Ishikawa (cell line): ENCODE results near the gene TNIK.

Experiments
- CEBPB ChIP-seq: IDR thresholded peaks from 2 replicates; pipeline ENCODE4 v1.6.1; 2012
- CREB1 ChIP-seq: IDR thresholded peaks from 2 replicates; pipeline ENCODE4 v1.6.1; 2012; ENCODE audit warnings: low read depth
- EGR1 ChIP-seq: IDR thresholded peaks from 2 replicates; pipeline ENCODE4 v1.6.1; 2012
- EP300 ChIP-seq: IDR thresholded peaks from 2 replicates; pipeline ENCODE4 v1.6.1; 2012; ENCODE audit warnings: borderline replicate concordance
- FOXM1 ChIP-seq: IDR thresholded peaks from 2 replicates; pipeline ENCODE4 v1.6.1; 2012; ENCODE audit warnings: low read depth, borderline replicate concordance
- NFIC ChIP-seq: IDR thresholded peaks from 2 replicates; pipeline ENCODE4 v1.6.1; 2012
- RAD21 ChIP-seq: IDR thresholded peaks from 2 replicates; pipeline ENCODE4 v1.6.1; 2012; ENCODE audit warnings: low read depth
- TAF1 ChIP-seq: IDR thresholded peaks from 2 replicates; pipeline ENCODE4 v1.6.1; 2012; ENCODE audit warnings: low read depth, mild to moderate bottlenecking
- TCF12 ChIP-seq: IDR thresholded peaks from 2 replicates; pipeline ENCODE4 v1.6.1; 2012; ENCODE audit warnings: low read depth
- TEAD4 ChIP-seq: IDR thresholded peaks from 2 replicates; pipeline ENCODE4 v1.6.1; 2012
- YY1 ChIP-seq: IDR thresholded peaks from 2 replicates; pipeline ENCODE4 v1.6.1; 2012; ENCODE audit warnings: low read depth
- ZBTB7A ChIP-seq: IDR thresholded peaks from 2 replicates; pipeline ENCODE4 v1.6.1; 2012; ENCODE audit warnings: low read depth
- TF ChIP-seq, protein P1 (sequence below): IDR thresholded peaks from 2 replicates; pipeline ENCODE4 v1.6.1; 2012
- TF ChIP-seq, protein P2 (sequence below): IDR thresholded peaks from 2 replicates; pipeline ENCODE4 v1.6.1; 2012
- TF ChIP-seq, protein P3 (sequence below): IDR thresholded peaks from 2 replicates; pipeline ENCODE4 v1.6.1; 2012; ENCODE audit warnings: low read depth, mild to moderate bottlenecking

The TNIK gene

DNA sequence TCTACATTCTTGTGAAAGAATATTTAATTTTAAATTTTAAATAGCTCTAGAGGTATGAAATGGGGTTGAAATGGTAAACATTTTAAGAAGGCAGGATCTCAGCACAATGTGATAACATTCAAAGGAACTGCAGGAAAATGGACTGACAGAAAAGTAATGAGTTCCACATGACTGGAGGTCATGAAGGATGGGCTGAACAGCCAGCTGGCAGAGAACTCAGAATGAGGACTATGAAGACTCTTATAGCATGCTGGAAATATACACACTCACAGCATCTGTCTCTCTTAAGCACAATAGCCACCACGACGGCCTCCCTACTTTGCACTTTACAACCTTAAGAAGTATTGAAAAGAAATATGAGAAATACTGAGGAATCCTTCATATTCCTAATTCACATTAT, 94.7 kb downstream of the TNIK start:
- TF ChIP-seq EP300 (no peak), RAD21 (no peak)

DNA sequence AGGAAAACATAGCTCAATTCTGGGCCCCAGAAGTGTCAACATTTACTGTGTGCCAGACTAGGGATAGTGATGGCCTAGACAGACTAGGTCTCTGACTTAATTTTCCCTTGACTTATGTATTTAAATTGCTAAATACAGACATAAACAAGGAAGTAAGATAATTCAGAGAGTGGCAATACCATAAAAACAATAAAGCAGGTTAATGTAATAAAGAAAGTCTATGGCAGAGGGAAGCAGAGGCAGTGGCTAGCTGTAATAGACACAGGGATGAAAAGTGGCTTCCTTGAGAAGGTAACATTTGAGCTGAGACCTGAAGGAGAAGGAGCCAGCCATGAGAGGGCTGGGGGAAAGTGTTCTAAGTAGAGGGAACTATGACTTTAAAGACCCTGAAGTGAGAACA, 95.7 kb downstream of the TNIK start:
- TF ChIP-seq YY1 (no peak), EP300 (no peak), TCF12 (no peak), CREB1 (no peak), EGR1 (no peak), TEAD4 (no peak), TAF1 (no peak), CEBPB (no peak), ZBTB7A (no peak), FOXM1 (no peak), NFIC (no peak)
- TF ChIP-seq, protein P1, sequence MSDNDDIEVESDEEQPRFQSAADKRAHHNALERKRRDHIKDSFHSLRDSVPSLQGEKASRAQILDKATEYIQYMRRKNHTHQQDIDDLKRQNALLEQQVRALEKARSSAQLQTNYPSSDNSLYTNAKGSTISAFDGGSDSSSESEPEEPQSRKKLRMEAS: no peak
- TF ChIP-seq, protein P2, sequence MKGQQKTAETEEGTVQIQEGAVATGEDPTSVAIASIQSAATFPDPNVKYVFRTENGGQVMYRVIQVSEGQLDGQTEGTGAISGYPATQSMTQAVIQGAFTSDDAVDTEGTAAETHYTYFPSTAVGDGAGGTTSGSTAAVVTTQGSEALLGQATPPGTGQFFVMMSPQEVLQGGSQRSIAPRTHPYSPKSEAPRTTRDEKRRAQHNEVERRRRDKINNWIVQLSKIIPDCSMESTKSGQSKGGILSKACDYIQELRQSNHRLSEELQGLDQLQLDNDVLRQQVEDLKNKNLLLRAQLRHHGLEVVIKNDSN: no peak
- TF ChIP-seq, protein P3, sequence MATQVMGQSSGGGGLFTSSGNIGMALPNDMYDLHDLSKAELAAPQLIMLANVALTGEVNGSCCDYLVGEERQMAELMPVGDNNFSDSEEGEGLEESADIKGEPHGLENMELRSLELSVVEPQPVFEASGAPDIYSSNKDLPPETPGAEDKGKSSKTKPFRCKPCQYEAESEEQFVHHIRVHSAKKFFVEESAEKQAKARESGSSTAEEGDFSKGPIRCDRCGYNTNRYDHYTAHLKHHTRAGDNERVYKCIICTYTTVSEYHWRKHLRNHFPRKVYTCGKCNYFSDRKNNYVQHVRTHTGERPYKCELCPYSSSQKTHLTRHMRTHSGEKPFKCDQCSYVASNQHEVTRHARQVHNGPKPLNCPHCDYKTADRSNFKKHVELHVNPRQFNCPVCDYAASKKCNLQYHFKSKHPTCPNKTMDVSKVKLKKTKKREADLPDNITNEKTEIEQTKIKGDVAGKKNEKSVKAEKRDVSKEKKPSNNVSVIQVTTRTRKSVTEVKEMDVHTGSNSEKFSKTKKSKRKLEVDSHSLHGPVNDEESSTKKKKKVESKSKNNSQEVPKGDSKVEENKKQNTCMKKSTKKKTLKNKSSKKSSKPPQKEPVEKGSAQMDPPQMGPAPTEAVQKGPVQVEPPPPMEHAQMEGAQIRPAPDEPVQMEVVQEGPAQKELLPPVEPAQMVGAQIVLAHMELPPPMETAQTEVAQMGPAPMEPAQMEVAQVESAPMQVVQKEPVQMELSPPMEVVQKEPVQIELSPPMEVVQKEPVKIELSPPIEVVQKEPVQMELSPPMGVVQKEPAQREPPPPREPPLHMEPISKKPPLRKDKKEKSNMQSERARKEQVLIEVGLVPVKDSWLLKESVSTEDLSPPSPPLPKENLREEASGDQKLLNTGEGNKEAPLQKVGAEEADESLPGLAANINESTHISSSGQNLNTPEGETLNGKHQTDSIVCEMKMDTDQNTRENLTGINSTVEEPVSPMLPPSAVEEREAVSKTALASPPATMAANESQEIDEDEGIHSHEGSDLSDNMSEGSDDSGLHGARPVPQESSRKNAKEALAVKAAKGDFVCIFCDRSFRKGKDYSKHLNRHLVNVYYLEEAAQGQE: no peak

DNA sequence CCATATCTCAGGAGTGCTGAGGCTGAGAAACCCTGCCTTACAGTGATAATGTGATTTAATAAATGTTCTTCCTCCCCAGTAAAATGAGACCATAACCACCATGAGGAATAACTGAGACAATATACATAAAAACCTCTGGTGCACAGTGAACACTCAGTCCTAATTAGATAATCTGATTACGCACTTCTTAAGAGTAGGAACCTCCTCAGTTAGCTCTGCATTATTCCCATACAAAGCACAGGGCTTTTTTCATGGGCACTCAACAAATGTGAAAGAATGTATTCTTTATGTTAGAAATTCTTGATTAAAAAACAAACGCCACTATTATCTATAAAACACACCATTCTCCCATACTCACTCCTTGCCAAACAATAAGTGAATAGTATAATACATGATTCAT, 97.0 kb downstream of the TNIK start:
- no peak for TF ChIP-seq FOXM1
- TF ChIP-seq EP300: no peak
- TF ChIP-seq, protein P3: no peak
- TF ChIP-seq RAD21: no peak
- no peak for TF ChIP-seq CREB1
- TF ChIP-seq CEBPB: no peak
- TF ChIP-seq YY1: no peak

DNA sequence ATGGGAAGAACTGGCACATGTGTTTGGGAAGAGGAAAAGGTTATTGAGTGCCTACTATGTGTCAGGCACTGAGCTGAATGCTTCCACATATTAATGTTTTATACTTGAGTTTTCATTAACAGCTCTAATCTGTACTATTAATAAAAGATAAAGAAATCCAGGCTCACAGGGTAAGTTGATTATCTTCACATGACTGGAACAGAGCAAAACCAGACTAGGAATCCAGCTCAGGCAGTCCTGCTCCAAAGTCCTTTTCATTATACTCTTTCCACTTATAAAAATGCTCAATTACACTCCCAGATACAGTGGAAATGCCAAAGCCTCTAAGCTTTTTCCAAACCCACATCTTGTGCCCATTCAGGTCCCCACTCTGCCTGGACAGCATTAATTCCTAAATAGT, 97.6 kb downstream of the TNIK start:
- TF ChIP-seq TAF1 (no peak), EP300 (no peak), EGR1 (no peak), CEBPB (no peak), ZBTB7A (no peak), TEAD4 (no peak), CREB1 (no peak), NFIC (no peak), FOXM1 (no peak), TCF12 (no peak), YY1 (no peak), RAD21 (no peak)
- TF ChIP-seq, protein P1: no peak
- TF ChIP-seq, protein P2: no peak
- TF ChIP-seq, protein P3: no peak

DNA sequence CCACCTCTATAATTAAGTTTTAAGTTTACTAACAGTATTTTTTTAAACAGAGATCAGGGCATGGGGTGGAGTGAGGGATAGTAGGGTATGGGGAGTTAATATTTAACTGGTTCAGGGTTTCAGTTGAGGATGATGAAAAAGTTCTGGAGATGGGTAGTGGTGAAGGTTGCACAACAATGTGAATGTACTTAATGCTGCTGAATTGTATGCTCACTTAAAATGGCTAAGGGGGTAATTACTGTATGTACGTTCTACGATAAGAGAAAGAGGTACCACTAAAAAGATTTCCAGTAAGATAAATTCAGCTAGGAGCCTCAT, 101.4 kb downstream of the TNIK start:
- TF ChIP-seq EGR1: no peak
- no peak for TF ChIP-seq CREB1
- TF ChIP-seq CEBPB: no peak
- TF ChIP-seq FOXM1: no peak
- TF ChIP-seq EP300: no peak
- TF ChIP-seq NFIC: no peak
- no peak for TF ChIP-seq TAF1
- TF ChIP-seq, protein P3: no peak
